Measurements from ENCODE around the gene ZBTB45. TPM values are rescaled to one million over a fixed set of nuclear protein-coding genes. Genes with fewer than 3 reads are reported as not detected.
"Not testable (repeated sequence)": the region's sequence is repeated elsewhere in the genome, so short reads cannot be mapped to it uniquely, and the experiment has no call there.

ZBTB45 gene
- polyA plus RNA-seq, 3 donors, result 2.2 to 5.3 (median 2.6) TPM

GRCh38 chr19:58509731-58510083 is 9.9 kb downstream of the ZBTB45 start:
- Histone ChIP-seq H3K4me3 (replicated peaks in 1 of 3; ENCODE audit: low read depth in 2 of 3, low read length in 3 of 3) (no peak overlapping the region), H3K36me3 (replicated peaks in 1 of 2; ENCODE audit: control insufficient read depth in 1 of 2, insufficient read depth in 2 of 2, low read length in 2 of 2) (no peaks in the 10 kb centered on the region), H2AFZ (ENCODE audit: insufficient read depth, low read depth, low read length, poor library complexity, severe bottlenecking) (no peak overlapping the region), H3K9me3 (replicated peaks in 1 of 2; ENCODE audit: control insufficient read depth in 1 of 2, insufficient read depth in 1 of 2, low read length in 2 of 2) (peaks cover 16 to 26% of the 10 kb centered on the region in 2 donors), H3K79me2 (ENCODE audit: insufficient read depth, low read length) (peaks cover 5% of the 10 kb centered on the region), H3K4me2 (replicated peaks; ENCODE audit: extremely low read depth, low read length, poor library complexity, severe bottlenecking) (no peak overlapping the region), H3K9ac (ENCODE audit: insufficient read depth, low read length, poor library complexity, severe bottlenecking) (no peak overlapping the region), H3K4me1 (ENCODE audit: control insufficient read depth in 1 of 2, insufficient read depth in 2 of 2, low read length in 2 of 2) (peaks cover 9 to 12% of the 10 kb centered on the region in 2 donors), H4K20me1 (ENCODE audit: insufficient read depth, low read length) (peaks cover 5% of the 10 kb centered on the region), H3K27me3 (ENCODE audit: control insufficient read depth in 2 of 2, insufficient read depth in 2 of 2, low read length in 2 of 2) (no peaks in the 10 kb centered on the region), H3K27ac (ENCODE audit: low read depth in 1 of 2, low read length in 2 of 2) (no peak overlapping the region)
- peaks cover 9 to 34% (median 25%) of the 10 kb centered on the region in 7 donors for H3K9me3 Mint-ChIP-seq
- WGBS (ENCODE audit: insufficient coverage), result 92% methylated on average over 11 of the region's 11 CpGs
- no peak for DNase-seq
- no peak overlapping the region for H3K4me3 Mint-ChIP-seq
- intact Hi-C loops (cut with micrococcal nuclease), result no loop called here
- H3K27ac Mint-ChIP-seq, result peak overlapping the region in 2 of 7 donors; percentile 16 to 18
- TF ChIP-seq CTCF (IDR thresholded peaks at IDR 0.05), result no peak
- H3K36me3 Mint-ChIP-seq, result peaks cover 0 to 9% of the 10 kb centered on the region in 2 donors
- H3K27me3 Mint-ChIP-seq (ENCODE audit: low read depth in 3 of 3), result peaks cover 0 to 2% (median 2%) of the 10 kb centered on the region in 3 donors
- H3K4me1 Mint-ChIP-seq, result peaks cover 8% of the 10 kb centered on the region

- H3K4me2 ChIP-seq (replicated peaks; ENCODE audit: extremely low read depth, low read length, poor library complexity, severe bottlenecking); H3K36me3 Mint-ChIP-seq; H3K4me1 ChIP-seq (ENCODE audit: control insufficient read depth in 1 of 2, insufficient read depth in 2 of 2, low read length in 2 of 2); H4K20me1 ChIP-seq (ENCODE audit: insufficient read depth, low read length); H2AFZ ChIP-seq (ENCODE audit: insufficient read depth, low read depth, low read length, poor library complexity, severe bottlenecking); H3K9ac ChIP-seq (ENCODE audit: insufficient read depth, low read length, poor library complexity, severe bottlenecking); H3K36me3 ChIP-seq (replicated peaks in 1 of 2; ENCODE audit: control insufficient read depth in 1 of 2, insufficient read depth in 2 of 2, low read length in 2 of 2); H3K27me3 ChIP-seq (ENCODE audit: control insufficient read depth in 2 of 2, insufficient read depth in 2 of 2, low read length in 2 of 2); H3K27ac Mint-ChIP-seq; DNase-seq; H3K4me3 Mint-ChIP-seq; H3K4me3 ChIP-seq (replicated peaks in 1 of 3; ENCODE audit: low read depth in 2 of 3, low read length in 3 of 3); H3K27me3 Mint-ChIP-seq (ENCODE audit: low read depth in 3 of 3); H3K27ac ChIP-seq (ENCODE audit: low read depth in 1 of 2, low read length in 2 of 2); H3K79me2 ChIP-seq (ENCODE audit: insufficient read depth, low read length); intact Hi-C loops (cut with micrococcal nuclease); H3K4me1 Mint-ChIP-seq: not testable (repeated sequence)
- WGBS (ENCODE audit: insufficient coverage), result 86% methylated on average over 7 of the region's 8 CpGs
- H3K9me3 ChIP-seq (replicated peaks in 1 of 2; ENCODE audit: control insufficient read depth in 1 of 2, insufficient read depth in 1 of 2, low read length in 2 of 2), result peaks cover 16 to 26% of the 10 kb centered on the region in 2 donors
- peaks cover 9 to 35% (median 29%) of the 10 kb centered on the region in 7 donors for H3K9me3 Mint-ChIP-seq
These were observed 11.9 kb downstream of the ZBTB45 start for GRCh38 chr19:58507602-58508223.

All from CD14-positive monocyte (primary cell).